ENCODE measurements around the gene ARL5A. TPM values are rescaled to one million over a fixed set of nuclear protein-coding genes. Genes with fewer than 3 reads are reported as not detected.

The ARL5A gene
- total and polyA plus RNA-seq, 2 of the 4 experiments (the other 2 are of a cell fraction): 22.3 to 45.5 TPM

GRCh38 chr2:151789055-151789834, 39.0 kb downstream of the ARL5A start:
- in situ Hi-C loops (cut with MboI; ENCODE audit: low sequenced_read_pairs) (no loop called here), intact Hi-C loops (cut with micrococcal nuclease) (no loop called here), dilution Hi-C loops (cut with HindIII; ENCODE audit: low sequenced_read_pairs, unreplicated experiment) (no loop called here)
- Histone ChIP-seq H2AFZ (replicated peaks; ENCODE audit: low read length, poor library complexity) (no peak overlapping the region), H3K27me3 (ENCODE audit: control insufficient read depth, insufficient read depth, low read length) (no peaks in the 10 kb centered on the region), H3K23ac (ENCODE audit: low read depth, low read length) (no peak overlapping the region), H4K20me1 (ENCODE audit: insufficient read depth, low read length) (no peaks in the 10 kb centered on the region), H3K27ac (ENCODE audit: insufficient read depth, low read length) (no peak overlapping the region), H4K8ac (ENCODE audit: low read depth in 2 of 2, low read length in 2 of 2) (no peak overlapping the region), H3K9ac (ENCODE audit: low read depth, low read length) (no peak overlapping the region), H2BK120ac (ENCODE audit: low read depth, low read length) (no peak overlapping the region), H3K56ac (ENCODE audit: extremely low read depth, insufficient read depth, low read length) (no peak overlapping the region), H4K5ac (ENCODE audit: low read depth, low read length) (no peak overlapping the region), H3K36me3 (ENCODE audit: control insufficient read depth, insufficient read depth, low read length) (peaks cover 7% of the 10 kb centered on the region), H2BK5ac (ENCODE audit: low read depth, low read length, poor library complexity, severe bottlenecking) (no peak overlapping the region), H4K91ac (ENCODE audit: insufficient read depth, low read depth, low read length) (no peak overlapping the region), H2BK15ac (ENCODE audit: low read depth, low read length) (no peak overlapping the region), H3K14ac (replicated peaks; ENCODE audit: low read depth, low read length) (no peak overlapping the region), H3K4me1 (ENCODE audit: control insufficient read depth, insufficient read depth, low read length) (no peaks in the 10 kb centered on the region), H3K4me3 (ENCODE audit: insufficient read depth, low read depth, low read length) (no peak overlapping the region), H2BK20ac (ENCODE audit: low read depth, low read length) (no peak overlapping the region), H3K9me3 (ENCODE audit: control insufficient read depth, insufficient read depth, low read length) (no peaks in the 10 kb centered on the region), H3K9me1 (ENCODE audit: insufficient read depth, low read length) (peaks cover 3% of the 10 kb centered on the region), H3K18ac (ENCODE audit: low read depth, low read length) (no peak overlapping the region), H3K79me1 (ENCODE audit: low read depth in 1 of 2, low read length in 2 of 2) (no peaks in the 10 kb centered on the region; a peak in 1 of 4 replicates), H3K4me2 (ENCODE audit: low read depth, low read length) (no peak overlapping the region), H3K4ac (ENCODE audit: low read depth, low read length) (no peak overlapping the region), H2AK9ac (replicated peaks; ENCODE audit: low read depth, low read length, poor library complexity) (no peak overlapping the region), H2AK5ac (ENCODE audit: low read depth, low read length) (no peak overlapping the region)
- DNase-seq (no peak), ATAC-seq (ENCODE audit: low read depth) (no peak)
- WGBS, 2 experiments (ENCODE audit: extremely low coverage in 2 of 2, insufficient read length in 1 of 2): 91% methylated on average over 3 of the region's 4 CpGs; no CpG with 5 or more reads in 1 of the 2 experiments
- ChIA-PET CTCF (no interaction called here), POLR2A (ENCODE audit: unreplicated experiment) (no interaction called here)
- TF ChIP-seq NFE2L2 (IDR thresholded peaks at IDR 0.05; ENCODE audit: low read depth, low read length) (no peak), USF2 (IDR thresholded peaks at IDR 0.05; ENCODE audit: low read depth, low read length) (no peak), RFX5 (IDR thresholded peaks at IDR 0.05; ENCODE audit: low read depth, low read length) (no peak), BHLHE40 (IDR thresholded peaks at IDR 0.05; ENCODE audit: low read depth, low read length) (no peak), FOS (IDR thresholded peaks at IDR 0.05; ENCODE audit: low read depth, low read length) (no peak), MXI1 (IDR thresholded peaks at IDR 0.05; ENCODE audit: borderline replicate concordance, low read depth, low read length) (no peak)
- BruUV-seq (replicated peaks): no TSS peak

Measured in IMR-90 (cell line).